Breast epithelium (tissue), 4 donors: ENCODE data around the gene ATP2B1. TPM values are rescaled to one million over a fixed set of nuclear protein-coding genes. Genes with fewer than 3 reads are reported as not detected.

Experiments used
- DNase-seq, 2 donors: peaks; one replicate each; pipeline ENCODE4 v3.0.0-alpha.2; 2019; ENCODE audit warnings: low spot score in 2 of 2
- H3K27ac ChIP-seq, 2 donors: fragments of 200-600 bp; sonication (generic) in 1 of 2; one replicate each; pipeline ENCODE4 v1.5.1; 2016 to 2019; ENCODE audit warnings: mild to moderate bottlenecking in 1 of 2
- H3K27me3 ChIP-seq, 2 donors: fragments of 200-600 bp; sonication (generic) in 1 of 2; one replicate each; pipeline versions ENCODE4 v1.5.1 to v1.6.0; 2017 to 2019; ENCODE audit warnings: control low read depth in 1 of 2, mild to moderate bottlenecking in 1 of 2
- H3K36me3 ChIP-seq: fragments of 200-600 bp; one replicate; pipeline ENCODE4 v1.5.1; 2019
- H3K4me1 ChIP-seq, 2 donors: fragments of 200-600 bp; sonication (generic); one replicate each; pipeline ENCODE4 v1.5.1; 2016 to 2019; ENCODE audit warnings: control low read depth in 1 of 2
- H3K4me3 ChIP-seq, 3 donors: fragments of 200-600 bp; sonication (generic); 1 replicate in 2 of 3; 2 replicates in 1 of 3; pipeline ENCODE4 v1.5.1; 2016 to 2019; ENCODE audit warnings: mild to moderate bottlenecking in 3 of 3, moderate library complexity in 2 of 3
- H3K9me3 ChIP-seq, 2 donors: fragments of 200-600 bp; sonication (generic) in 1 of 2; one replicate each; pipeline ENCODE4 v1.5.1; 2016 to 2019; ENCODE audit warnings: control low read depth in 1 of 2
- CTCF ChIP-seq, 3 donors: fragments of 450-650 bp; IDR thresholded peaks; one replicate each; pipeline ENCODE4 v1.5.1; 2016 to 2017; ENCODE audit warnings: antibody characterized with exemption in 3 of 3, mild to moderate bottlenecking in 3 of 3, moderate library complexity in 3 of 3
- POLR2A ChIP-seq: fragments of 450-650 bp; IDR thresholded peaks from one replicate; pipeline ENCODE4 v1.6.1; 2016; ENCODE audit warnings: antibody characterized with exemption, mild to moderate bottlenecking, moderate library complexity
- POLR2AphosphoS5 ChIP-seq, 3 donors: sonication (generic); formaldehyde crosslinking; IDR thresholded peaks; one replicate each; pipeline ENCODE4 v1.6.1; 2017; ENCODE audit warnings: antibody characterized with exemption in 3 of 3
- intact Hi-C: fragments of 100-400 bp; cut with DNase I; formaldehyde crosslinking; loops from one replicate; pipeline ENCODE4 v1.15.1; 2023; ENCODE audit warnings: low total_unique reads
- total RNA-seq, 3 donors: library from RNA; depleted of rRNA; stranded (reverse); fragments of >200 nt; gene quantifications; one replicate each; pipeline ENCODE4 v1.1.0, GENCODE V29; 2016

Gene ATP2B1
- total RNA-seq, 3 donors from 2014 or later, result 40.3 to 76.8 (median 54.6) TPM

GRCh38 chr12:89752341-89752740 lies 43.7 kb upstream of the ATP2B1 start:
- no peaks in the 10 kb centered on the region for H3K4me1 ChIP-seq
- DNase-seq, result no peak
- no peaks in the 10 kb centered on the region for H3K27me3 ChIP-seq
- H3K9me3 ChIP-seq, result no peaks in the 10 kb centered on the region
- no peak overlapping the region for H3K27ac ChIP-seq
- intact Hi-C loops, result no loop called here
- no peak overlapping the region for H3K4me3 ChIP-seq
- H3K36me3 ChIP-seq, result no peaks in the 10 kb centered on the region
- TF ChIP-seq POLR2A (no peak), POLR2AphosphoS5 (IDR thresholded peaks at IDR 0.05) (no peak), CTCF (IDR thresholded peaks at IDR 0.05) (no peak)

- Histone ChIP-seq H3K4me1 (no peaks in the 10 kb centered on the region), H3K36me3 (no peaks in the 10 kb centered on the region), H3K9me3 (no peaks in the 10 kb centered on the region), H3K27me3 (no peaks in the 10 kb centered on the region), H3K4me3 (no peak overlapping the region), H3K27ac (no peak overlapping the region)
- TF ChIP-seq POLR2A (no peak), POLR2AphosphoS5 (IDR thresholded peaks at IDR 0.05) (no peak), CTCF (IDR thresholded peaks at IDR 0.05) (no peak)
- DNase-seq, result no peak
- intact Hi-C loops, result no loop called here
Observed at GRCh38 chr12:89750389-89751351, 42.0 kb upstream of the ATP2B1 start.

- Histone ChIP-seq H3K4me1 (no peaks in the 10 kb centered on the region), H3K27me3 (no peaks in the 10 kb centered on the region), H3K36me3 (no peaks in the 10 kb centered on the region), H3K4me3 (no peak overlapping the region), H3K27ac (no peak overlapping the region), H3K9me3 (no peaks in the 10 kb centered on the region)
- intact Hi-C loops, result no loop called here
- TF ChIP-seq POLR2AphosphoS5 (IDR thresholded peaks at IDR 0.05) (no peak), CTCF (IDR thresholded peaks at IDR 0.05) (no peak), POLR2A (no peak)
- no peak for DNase-seq
Observed at GRCh38 chr12:89748791-89749190, 40.2 kb upstream of the ATP2B1 start.

- TF ChIP-seq POLR2AphosphoS5 (IDR thresholded peaks at IDR 0.05) (no peak), CTCF (IDR thresholded peaks at IDR 0.05) (no peak), POLR2A (no peak)
- H3K36me3 ChIP-seq, result no peaks in the 10 kb centered on the region
- H3K4me3 ChIP-seq, result no peak overlapping the region
- no peak overlapping the region for H3K27ac ChIP-seq
- H3K9me3 ChIP-seq, result peaks cover 3 to 8% of the 10 kb centered on the region in 2 donors
- H3K27me3 ChIP-seq, result no peaks in the 10 kb centered on the region
- intact Hi-C loops, result no loop called here
- no peaks in the 10 kb centered on the region for H3K4me1 ChIP-seq
- no peak for DNase-seq
Observed at GRCh38 chr12:89745286-89745685, 36.6 kb upstream of the ATP2B1 start.

- no peaks in the 10 kb centered on the region for H3K27me3 ChIP-seq
- H3K4me3 ChIP-seq, result no peak overlapping the region
- no peak overlapping the region for H3K27ac ChIP-seq
- no peak for DNase-seq
- TF ChIP-seq CTCF (IDR thresholded peaks at IDR 0.05) (no peak), POLR2A (no peak), POLR2AphosphoS5 (IDR thresholded peaks at IDR 0.05) (no peak)
- H3K9me3 ChIP-seq, result peaks cover 3 to 14% of the 10 kb centered on the region in 2 donors
- H3K4me1 ChIP-seq, result no peaks in the 10 kb centered on the region
- no peaks in the 10 kb centered on the region for H3K36me3 ChIP-seq
- intact Hi-C loops, result no loop called here
Observed at GRCh38 chr12:89742337-89743022, 33.8 kb upstream of the ATP2B1 start.
